GM12874 (cell line): ENCODE measurements around the gene SHROOM2.

ENCODE experiments used
- CTCF ChIP-seq: IDR thresholded peaks from 2 replicates; pipeline ENCODE4 v1.5.1; 2011; ENCODE audit warnings: low read depth, mild to moderate bottlenecking, control low read depth, low read length, moderate library complexity; ENCODE audit not compliant: insufficient read depth

The SHROOM2 gene

GRCh38 chrX:9825966-9826365 lies 39.7 kb downstream of the SHROOM2 start:
- TF ChIP-seq CTCF, result no peak

- no peak for TF ChIP-seq CTCF
Measured at GRCh38 chrX:9829308-9830267, 43.4 kb downstream of the SHROOM2 start.

GRCh38 chrX:9832811-9833210 lies 46.6 kb downstream of the SHROOM2 start:
- no peak for TF ChIP-seq CTCF

GRCh38 chrX:9835585-9836210 lies 49.5 kb downstream of the SHROOM2 start:
- TF ChIP-seq CTCF, result no peak

- no peak for TF ChIP-seq CTCF
Measured at GRCh38 chrX:9842541-9842940, 56.3 kb downstream of the SHROOM2 start.

GRCh38 chrX:9844936-9845577 lies 58.8 kb downstream of the SHROOM2 start:
- no peak for TF ChIP-seq CTCF

GRCh38 chrX:9845578-9845952 lies 59.3 kb downstream of the SHROOM2 start:
- TF ChIP-seq CTCF, result no peak
